HG03457 (cell line): Measurements from ENCODE around the gene ZIC2.
"Not testable (repeated sequence)": the region's sequence is repeated elsewhere in the genome, so short reads cannot be mapped to it uniquely, and the experiment has no call there.

ENCODE experiments used
- ATAC-seq: cut with Tn5 transposase; IDR thresholded peaks from one replicate; pipeline ENCODE4 v1.9.1; 2021; ENCODE audit warnings: moderate number of reproducible peaks; ENCODE audit not compliant: unreplicated experiment

ZIC2 gene

GRCh38 chr13:99996381-99996973 is 14.9 kb downstream of the ZIC2 start:
- ATAC-seq = no peak

GRCh38 chr13:99997702-99998214 is 16.2 kb downstream of the ZIC2 start:
- no peak for ATAC-seq

GRCh38 chr13:99998261-99998660 is 16.7 kb downstream of the ZIC2 start:
- no peak for ATAC-seq

GRCh38 chr13:100014621-100015020 is 33.0 kb downstream of the ZIC2 start:
- no peak for ATAC-seq

- ATAC-seq = no peak
These were observed 38.3 kb downstream of the ZIC2 start for GRCh38 chr13:100019780-100020356.

GRCh38 chr13:100022798-100023197 is 41.2 kb downstream of the ZIC2 start:
- no peak for ATAC-seq

GRCh38 chr13:100024023-100024422 is 42.4 kb downstream of the ZIC2 start:
- ATAC-seq = no peak

GRCh38 chr13:100029933-100030332 is 48.3 kb downstream of the ZIC2 start:
- ATAC-seq = no peak

GRCh38 chr13:100032642-100033041 is 51.1 kb downstream of the ZIC2 start:
- not testable (repeated sequence) for ATAC-seq

GRCh38 chr13:100035936-100036335 is 54.4 kb downstream of the ZIC2 start:
- ATAC-seq = no peak
